ENCODE results near the gene SLC2A11.
A peak's percentile ranks its signal among the peaks of the same experiment; 100 is the strongest.
"Not testable (repeated sequence)": the region's sequence is repeated elsewhere in the genome, so short reads cannot be mapped to it uniquely, and the experiment has no call there.

SLC2A11 gene

DNA sequence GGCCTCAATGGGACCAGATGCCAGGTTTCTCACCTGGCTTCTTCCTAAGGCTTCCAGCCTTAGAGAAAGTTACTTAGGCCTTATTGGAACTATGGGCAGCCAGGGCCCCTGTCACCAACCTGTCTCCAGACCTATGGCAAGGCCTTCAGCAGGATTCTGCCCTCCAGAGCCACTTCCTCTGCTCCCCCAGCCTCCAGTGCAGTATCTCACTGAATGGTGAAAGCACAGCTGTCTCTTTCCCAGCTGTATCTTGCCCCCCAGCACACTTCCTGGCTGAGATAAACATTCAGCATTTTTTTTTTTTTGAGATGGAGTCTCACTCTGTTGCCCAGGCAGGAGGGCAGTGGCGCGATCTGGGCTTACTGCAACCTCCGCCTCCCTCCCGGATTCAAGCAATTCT is 1.5 kb downstream of the SLC2A11 start:
- no peak for TF ChIP-seq Cebpa-rat (IDR thresholded peaks at IDR 0.05)
- H3K27me3 ChIP-seq: no peaks in the 10 kb centered on the region
- no peaks in the 10 kb centered on the region for H4K20me1 ChIP-seq
- peaks cover 21 to 34% (median 26%) of the 10 kb centered on the region in 10 experiments for H3K4me1 ChIP-seq
- no peaks in the 10 kb centered on the region for H3K9me3 ChIP-seq (replicated peaks in 1 of 11)
- peak overlapping the region; percentile 95 to 100 (median 98) for H3K4me2 ChIP-seq
- H3K27ac ChIP-seq: peak overlapping the region in 1 of 11 experiments; percentile 13; a peak in 2 of 22 replicates
- peak overlapping the region in 7 of 11 experiments; percentile 1 to 89 (median 76); a peak in 10 of 22 replicates for H3K9ac ChIP-seq
- no peak overlapping the region for H3K4me3 ChIP-seq
- peaks cover 0 to 12% (median 0%) of the 10 kb centered on the region in 11 experiments; a peak in 4 of 22 replicates for H3K36me3 ChIP-seq

DNA sequence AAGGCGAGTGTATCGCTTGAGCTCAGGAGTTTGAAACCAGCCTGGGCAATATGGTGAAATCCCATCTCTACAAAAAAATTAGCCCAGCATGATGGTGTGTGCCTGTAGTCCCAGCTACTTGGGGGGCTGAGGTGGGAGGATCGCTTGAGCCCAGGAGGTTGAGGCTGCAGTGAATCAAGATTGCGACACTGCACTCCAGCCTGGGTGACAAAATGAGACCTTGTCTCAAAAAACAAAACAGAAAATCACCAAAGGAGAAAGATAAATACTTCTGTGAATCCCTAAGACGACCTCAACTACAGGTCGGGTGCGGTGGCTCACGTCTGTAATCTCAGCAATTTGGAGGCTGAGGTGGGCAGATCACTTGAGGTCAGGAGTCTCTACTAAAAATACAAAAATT is 2.5 kb downstream of the SLC2A11 start:
- H3K9ac ChIP-seq; H3K27me3 ChIP-seq; H4K20me1 ChIP-seq; H3K9me3 ChIP-seq (replicated peaks in 1 of 11); H3K27ac ChIP-seq; H3K4me3 ChIP-seq: not testable (repeated sequence)
- peaks cover 21 to 34% (median 26%) of the 10 kb centered on the region in 10 experiments for H3K4me1 ChIP-seq
- peak overlapping the region in 1 of 11 experiments; percentile 12; a peak in 4 of 22 replicates for H3K4me2 ChIP-seq
- peak in 5 of 11 experiments; percentile 14 to 60 (median 27); a peak in 5 of 22 replicates for TF ChIP-seq Cebpa-rat (IDR thresholded peaks at IDR 0.05)
- peaks cover 0 to 12% (median 0%) of the 10 kb centered on the region in 11 experiments; a peak in 4 of 22 replicates for H3K36me3 ChIP-seq

DNA sequence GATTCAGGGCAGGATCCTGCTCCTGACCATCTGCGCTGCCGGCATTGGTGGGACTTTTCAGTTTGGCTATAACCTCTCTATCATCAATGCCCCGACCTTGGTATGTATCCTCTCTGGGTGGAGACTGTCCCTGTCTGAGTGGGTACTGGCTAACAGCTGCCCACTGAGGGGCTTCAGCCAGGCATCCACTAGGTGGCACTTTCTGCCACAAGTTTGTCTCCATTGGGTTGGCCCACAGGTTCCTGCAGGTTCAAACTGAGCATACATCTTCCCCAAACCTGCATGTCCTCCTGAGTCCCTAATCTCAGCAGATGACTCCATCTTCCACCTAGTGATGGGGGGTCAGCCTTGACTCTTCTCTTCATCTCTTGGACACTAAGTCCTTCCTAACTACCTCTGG is 4.4 kb downstream of the SLC2A11 start:
- Histone ChIP-seq H3K9ac (no peak overlapping the region), H4K20me1 (no peaks in the 10 kb centered on the region), H3K4me3 (no peak overlapping the region), H3K9me3 (replicated peaks in 1 of 11) (no peaks in the 10 kb centered on the region), H3K27me3 (no peaks in the 10 kb centered on the region), H3K4me2 (no peak overlapping the region), H3K27ac (no peak overlapping the region), H3K4me1 (peaks cover 13 to 25% (median 18%) of the 10 kb centered on the region in 10 experiments; a peak in 19 of 20 replicates), H3K36me3 (peaks cover 0 to 20% (median under 1%) of the 10 kb centered on the region in 11 experiments; a peak in 7 of 22 replicates)
- TF ChIP-seq Cebpa-rat (IDR thresholded peaks at IDR 0.05): no peak

DNA sequence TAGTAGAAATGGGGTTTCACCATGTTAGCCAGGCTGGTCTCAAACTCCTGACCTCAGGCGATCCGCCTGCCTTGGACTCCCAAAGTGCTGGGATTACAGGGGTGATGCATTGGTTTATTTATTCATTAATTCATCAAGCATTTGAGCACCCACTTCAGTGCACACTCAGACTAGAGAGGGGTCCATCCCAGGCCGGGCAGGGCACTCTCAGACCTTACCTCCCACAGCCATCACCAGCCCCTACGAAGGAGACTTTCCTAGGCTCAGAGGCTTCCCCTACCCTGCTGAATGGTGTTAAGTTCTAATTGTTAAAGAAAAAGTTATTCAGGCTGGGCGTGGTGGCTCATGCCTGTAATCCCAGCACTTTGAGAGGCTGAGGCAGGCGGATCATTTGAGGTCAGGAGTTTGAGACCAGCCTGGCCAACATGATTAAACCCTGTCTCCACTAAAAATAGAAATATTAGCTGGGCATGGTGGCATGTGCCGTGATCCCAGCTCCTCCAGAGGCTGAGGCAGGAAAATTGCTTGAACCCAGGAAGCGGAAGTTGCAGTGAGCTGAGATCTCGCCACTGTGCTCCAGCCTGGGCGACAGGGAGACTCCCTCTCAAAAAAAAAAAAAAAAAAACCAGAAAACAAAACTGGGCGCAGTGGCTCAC is 7.0 kb downstream of the SLC2A11 start:
- H4K20me1 ChIP-seq; H3K4me3 ChIP-seq; H3K27me3 ChIP-seq; H3K27ac ChIP-seq; H3K4me1 ChIP-seq; H3K4me2 ChIP-seq; H3K9me3 ChIP-seq (replicated peaks in 1 of 11); H3K9ac ChIP-seq: not testable (repeated sequence)
- peaks cover 14 to 45% (median 24%) of the 10 kb centered on the region in 11 experiments; a peak in 20 of 22 replicates for H3K36me3 ChIP-seq

DNA sequence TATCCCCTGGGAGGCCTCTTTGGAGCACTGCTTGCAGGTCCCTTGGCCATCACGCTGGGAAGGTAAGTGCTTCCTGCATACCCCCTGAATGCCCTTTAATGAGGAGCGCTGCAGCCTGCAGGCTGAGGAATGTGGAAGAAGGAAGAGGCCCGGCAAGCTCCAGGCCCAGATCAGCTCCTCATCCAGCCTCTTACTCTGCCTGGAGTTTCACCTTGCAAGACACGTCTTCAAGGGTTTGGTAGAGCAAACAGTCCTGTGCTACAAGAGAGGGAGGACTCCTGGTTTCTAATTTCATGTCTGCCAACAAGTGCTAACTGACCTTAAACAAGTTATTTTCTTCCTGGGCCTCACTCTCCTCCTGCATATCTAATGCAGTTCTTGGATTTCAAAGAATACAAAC is 10.9 kb downstream of the SLC2A11 start:
- H3K4me2 ChIP-seq: no peak overlapping the region
- no peak overlapping the region for H3K4me3 ChIP-seq
- peaks cover 0 to 2% (median 0%) of the 10 kb centered on the region in 10 experiments; a peak in 1 of 20 replicates for H3K4me1 ChIP-seq
- no peak for TF ChIP-seq Cebpa-rat (IDR thresholded peaks at IDR 0.05)
- peaks cover 21 to 45% (median 31%) of the 10 kb centered on the region in 11 experiments; a peak in 20 of 22 replicates for H3K36me3 ChIP-seq
- no peaks in the 10 kb centered on the region for H3K27me3 ChIP-seq
- no peak overlapping the region for H3K27ac ChIP-seq
- no peaks in the 10 kb centered on the region for H4K20me1 ChIP-seq
- no peaks in the 10 kb centered on the region for H3K9me3 ChIP-seq (replicated peaks in 1 of 11)
- H3K9ac ChIP-seq: no peak overlapping the region

DNA sequence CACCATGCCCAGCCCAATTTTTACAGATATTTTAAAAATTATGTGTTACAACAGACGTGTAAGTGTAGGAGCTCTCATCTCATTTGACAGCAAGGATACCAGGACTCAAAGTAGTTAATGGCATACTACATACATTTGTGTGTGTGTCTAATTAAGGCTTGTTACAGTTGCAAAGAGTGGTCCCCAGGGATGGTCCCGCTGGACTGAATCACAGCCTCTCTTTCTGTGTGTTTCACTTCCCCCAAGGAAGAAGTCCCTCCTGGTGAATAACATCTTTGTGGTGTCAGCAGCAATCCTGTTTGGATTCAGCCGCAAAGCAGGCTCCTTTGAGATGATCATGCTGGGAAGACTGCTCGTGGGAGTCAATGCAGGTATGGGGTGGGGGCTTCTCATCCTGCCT is 17.2 kb downstream of the SLC2A11 start:
- Histone ChIP-seq H3K27me3 (no peaks in the 10 kb centered on the region), H3K36me3 (peaks cover 15 to 46% (median 39%) of the 10 kb centered on the region in 11 experiments; a peak in 21 of 22 replicates), H3K4me1 (peaks cover 7 to 33% (median 19%) of the 10 kb centered on the region in 10 experiments; a peak in 19 of 20 replicates), H3K27ac (peak overlapping the region in 7 of 11 experiments; percentile 13 to 55 (median 46); a peak in 11 of 22 replicates), H3K4me3 (peak overlapping the region in 2 of 10 experiments; percentile 8 to 12; a peak in 1 of 20 replicates), H4K20me1 (no peaks in the 10 kb centered on the region), H3K9ac (peak overlapping the region in 3 of 11 experiments; percentile 1 to 33 (median 7); a peak in 3 of 22 replicates), H3K4me2 (peak overlapping the region; percentile 8 to 87 (median 74); a peak in 20 of 22 replicates), H3K9me3 (replicated peaks in 1 of 11) (peaks cover 0 to 8% (median 5%) of the 10 kb centered on the region in 11 experiments; a peak in 10 of 22 replicates)
- no peak for TF ChIP-seq Cebpa-rat (IDR thresholded peaks at IDR 0.05)

DNA sequence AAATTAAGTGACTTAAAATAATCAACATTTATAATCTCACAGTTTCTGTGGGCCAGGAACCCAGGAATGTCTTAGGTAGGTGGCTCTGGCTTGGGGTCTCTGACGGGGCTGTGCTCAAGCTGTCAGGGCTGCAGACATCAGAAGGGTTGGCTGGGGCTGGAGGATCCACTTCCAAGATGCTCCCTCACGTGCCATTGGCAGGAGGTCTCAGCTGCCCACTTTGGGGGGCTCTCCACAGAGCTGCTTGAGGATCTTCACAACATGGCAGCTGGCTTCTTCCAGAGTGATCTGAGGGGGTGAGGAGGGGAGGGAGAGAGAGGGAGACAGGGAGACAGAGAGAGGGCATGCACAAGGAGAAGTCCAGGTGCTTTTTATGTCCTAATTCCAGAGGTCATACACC is 18.1 kb downstream of the SLC2A11 start:
- peaks cover 0 to 12% (median 8%) of the 10 kb centered on the region in 11 experiments; a peak in 10 of 22 replicates for H3K9me3 ChIP-seq (replicated peaks in 1 of 11)
- H3K27ac ChIP-seq: no peak overlapping the region
- H3K27me3 ChIP-seq: no peaks in the 10 kb centered on the region
- no peaks in the 10 kb centered on the region for H4K20me1 ChIP-seq
- H3K4me2 ChIP-seq: peak overlapping the region in 2 of 11 experiments; percentile 77 to 80; a peak in 1 of 22 replicates
- no peak overlapping the region for H3K4me3 ChIP-seq
- TF ChIP-seq Cebpa-rat (IDR thresholded peaks at IDR 0.05): no peak
- H3K36me3 ChIP-seq: peaks cover 11 to 43% (median 37%) of the 10 kb centered on the region in 11 experiments; a peak in 21 of 22 replicates
- peaks cover 7 to 33% (median 19%) of the 10 kb centered on the region in 10 experiments; a peak in 19 of 20 replicates for H3K4me1 ChIP-seq
- no peak overlapping the region for H3K9ac ChIP-seq

DNA sequence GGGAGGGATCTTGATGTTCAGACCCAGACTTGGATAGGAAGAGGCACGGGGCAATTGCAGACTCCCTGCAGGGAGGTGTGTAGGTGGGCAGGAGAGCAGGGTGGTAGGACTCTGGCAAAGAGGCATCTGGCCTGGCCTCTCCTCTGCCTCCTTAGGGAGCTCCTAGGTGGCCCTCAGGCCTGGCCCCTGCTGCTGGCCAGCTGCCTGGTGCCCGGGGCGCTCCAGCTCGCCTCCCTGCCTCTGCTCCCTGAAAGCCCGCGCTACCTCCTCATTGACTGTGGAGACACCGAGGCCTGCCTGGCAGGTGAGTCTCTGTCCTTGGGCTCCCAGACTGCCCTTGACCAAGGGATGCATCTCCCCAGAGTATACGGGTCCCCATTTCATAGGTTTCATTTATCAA is 19.9 kb downstream of the SLC2A11 start:
- Histone ChIP-seq H3K36me3 (peaks cover 11 to 43% (median 37%) of the 10 kb centered on the region in 11 experiments; a peak in 21 of 22 replicates), H3K4me1 (peaks cover 7 to 33% (median 19%) of the 10 kb centered on the region in 10 experiments; a peak in 19 of 20 replicates), H3K27ac (no peak overlapping the region), H3K9ac (no peak overlapping the region), H3K4me2 (no peak overlapping the region), H4K20me1 (no peaks in the 10 kb centered on the region), H3K27me3 (no peaks in the 10 kb centered on the region), H3K9me3 (replicated peaks in 1 of 11) (peaks cover 0 to 12% (median 8%) of the 10 kb centered on the region in 11 experiments; a peak in 10 of 22 replicates), H3K4me3 (no peak overlapping the region)
- no peak for TF ChIP-seq Cebpa-rat (IDR thresholded peaks at IDR 0.05)

DNA sequence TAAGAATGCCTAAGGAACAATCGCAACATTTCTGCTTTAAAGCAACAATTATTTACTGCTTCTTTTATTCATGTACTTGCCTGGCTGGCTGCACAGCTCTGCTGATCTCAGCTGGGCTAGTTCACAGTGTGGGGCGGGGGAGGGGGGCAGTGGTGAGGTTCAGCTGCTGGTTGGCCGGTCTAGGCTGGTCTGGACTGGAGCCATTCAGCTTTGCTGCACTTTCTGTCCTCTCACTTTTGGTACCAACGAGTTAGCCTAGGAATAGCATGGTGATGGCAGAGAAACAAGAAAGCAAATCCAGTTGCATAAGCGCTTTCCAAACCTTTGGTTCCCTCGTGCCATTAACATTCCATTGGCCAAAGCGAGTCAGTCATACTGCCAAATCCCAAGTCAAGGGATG is 20.5 kb downstream of the SLC2A11 start:
- no peak for TF ChIP-seq Cebpa-rat (IDR thresholded peaks at IDR 0.05)
- no peak overlapping the region for H3K9ac ChIP-seq
- H3K4me3 ChIP-seq: no peak overlapping the region
- peaks cover 0 to 12% (median 8%) of the 10 kb centered on the region in 11 experiments; a peak in 10 of 22 replicates for H3K9me3 ChIP-seq (replicated peaks in 1 of 11)
- H3K27me3 ChIP-seq: no peaks in the 10 kb centered on the region
- H3K4me2 ChIP-seq: no peak overlapping the region
- peaks cover 7 to 33% (median 19%) of the 10 kb centered on the region in 10 experiments; a peak in 19 of 20 replicates for H3K4me1 ChIP-seq
- H4K20me1 ChIP-seq: no peaks in the 10 kb centered on the region
- H3K27ac ChIP-seq: no peak overlapping the region
- peaks cover 11 to 43% (median 38%) of the 10 kb centered on the region in 11 experiments; a peak in 21 of 22 replicates for H3K36me3 ChIP-seq

Measured in BLaER1 treated with 17β-estradiol and CSF1 and Interleukin-3, amounts not matched to agents 10 nM and 100 nM (cell line).